IMR-90 (cell line): ENCODE data around the gene PRRC2B. TPM values are rescaled to one million over a fixed set of nuclear protein-coding genes. Genes with fewer than 3 reads are reported as not detected.

ENCODE experiments used
- ATAC-seq: fragments of 200-7000 bp; cut with Tn5 transposase; 2 replicates; pipeline ENCODE4 v1.9.1; 2020; ENCODE audit warnings: low read depth, mild to moderate bottlenecking, moderate library complexity
- BruUV-seq: library from RNA; stranded (reverse); fragments of 400-500 nt; replicated peaks from 2 replicates; lab custom pipeline; 2021; lab: Mats Ljungman, UMichigan
- CTCF ChIA-PET: fragments of 300-600 bp; formaldehyde crosslinking; extraction: SDS; loops from one replicate; lab custom pipeline; 2021; ENCODE audit warnings: antibody characterized with exemption; lab: Yijun Ruan, JAX
- POLR2A ChIA-PET: fragments of 300-600 bp; sonication (Branson Sonifier 250); formaldehyde crosslinking; loops from one replicate; lab custom pipeline; 2022; ENCODE audit warnings: antibody characterized with exemption; ENCODE audit not compliant: unreplicated experiment; lab: Charles Lee
- DNase-seq: peaks from one replicate; pipeline ENCODE4 v3.0.0; 2013
- H2AFZ ChIP-seq: replicated peaks from 2 replicates; pipeline ENCODE3; 2013; ENCODE audit warnings: low read length, mild to moderate bottlenecking; ENCODE audit not compliant: poor library complexity
- H2AK5ac ChIP-seq: 2 replicates; pipeline ENCODE4 v1.6.1; 2013; ENCODE audit warnings: low read depth, low read length, inconsistent platforms
- H2AK9ac ChIP-seq: replicated peaks from 2 replicates; pipeline ENCODE3; 2013; ENCODE audit warnings: mild to moderate bottlenecking, low read depth, low read length, moderate library complexity; ENCODE audit not compliant: poor library complexity
- H2BK120ac ChIP-seq: 2 replicates; pipeline ENCODE4 v1.6.1; 2013; ENCODE audit warnings: low read depth, low read length, inconsistent platforms
- H2BK15ac ChIP-seq: 3 replicates; pipeline ENCODE4 v1.6.1; 2013; ENCODE audit warnings: low read depth, low read length, inconsistent platforms
- H2BK20ac ChIP-seq: 2 replicates; pipeline ENCODE4 v1.6.1; 2013; ENCODE audit warnings: low read depth, mild to moderate bottlenecking, inconsistent platforms, low read length, moderate library complexity
- H2BK5ac ChIP-seq: 2 replicates; pipeline ENCODE4 v1.6.1; 2013; ENCODE audit warnings: mild to moderate bottlenecking, low read depth, low read length, inconsistent platforms; ENCODE audit not compliant: poor library complexity, severe bottlenecking
- H3K14ac ChIP-seq: replicated peaks from 2 replicates; pipeline ENCODE4 v1.6.1; 2013; ENCODE audit warnings: low read depth, low read length, inconsistent platforms
- H3K18ac ChIP-seq: 2 replicates; pipeline ENCODE4 v1.6.1; 2013; ENCODE audit warnings: low read depth, low read length, control low read depth
- H3K23ac ChIP-seq: 2 replicates; pipeline ENCODE4 v1.6.1; 2013; ENCODE audit warnings: low read depth, low read length, inconsistent platforms
- H3K27ac ChIP-seq: 2 replicates; pipeline ENCODE4 v1.5.1; 2013; ENCODE audit warnings: mild to moderate bottlenecking, control low read depth, low read length; ENCODE audit not compliant: insufficient read depth
- H3K27me3 ChIP-seq: 2 replicates; pipeline ENCODE4 v1.6.1; 2013; ENCODE audit warnings: low read length; ENCODE audit not compliant: control insufficient read depth, insufficient read depth
- H3K36me3 ChIP-seq: 2 replicates; pipeline ENCODE4 v1.6.1; 2013; ENCODE audit warnings: low read length, mixed read lengths; ENCODE audit not compliant: control insufficient read depth, insufficient read depth
- H3K4ac ChIP-seq: 2 replicates; pipeline ENCODE4 v1.6.1; 2013; ENCODE audit warnings: low read depth, low read length, inconsistent platforms
- H3K4me1 ChIP-seq: 2 replicates; pipeline ENCODE4 v1.6.1; 2013; ENCODE audit warnings: low read length, mixed read lengths; ENCODE audit not compliant: control insufficient read depth, insufficient read depth
- H3K4me2 ChIP-seq: 2 replicates; pipeline ENCODE4 v1.6.1; 2013; ENCODE audit warnings: low read depth, mild to moderate bottlenecking, control low read depth, low read length, moderate library complexity
- H3K4me3 ChIP-seq: 2 replicates; pipeline ENCODE4 v1.5.1; 2013; ENCODE audit warnings: low read depth, mild to moderate bottlenecking, control low read depth, low read length, moderate library complexity; ENCODE audit not compliant: insufficient read depth
- H3K56ac ChIP-seq: 2 replicates; pipeline ENCODE4 v1.6.1; 2013; ENCODE audit warnings: low read length, inconsistent platforms; ENCODE audit not compliant: insufficient read depth; ENCODE audit errors: extremely low read depth
- H3K79me1 ChIP-seq, 2 experiments: 2 replicates each; pipeline ENCODE4 v1.6.1; 2013; ENCODE audit warnings: low read length in 2 of 2, inconsistent platforms in 1 of 2, low read depth in 1 of 2
- H3K9ac ChIP-seq: 2 replicates; pipeline ENCODE4 v1.6.1; 2013; ENCODE audit warnings: low read depth, low read length, control low read depth
- H3K9me1 ChIP-seq: 2 replicates; pipeline ENCODE4 v1.6.1; 2013; ENCODE audit warnings: low read length, inconsistent platforms; ENCODE audit not compliant: insufficient read depth
- H3K9me3 ChIP-seq: 2 replicates; pipeline ENCODE4 v1.6.1; 2013; ENCODE audit warnings: low read length; ENCODE audit not compliant: control insufficient read depth, insufficient read depth
- H4K20me1 ChIP-seq: 2 replicates; pipeline ENCODE4 v1.6.1; 2013; ENCODE audit warnings: low read length, inconsistent platforms; ENCODE audit not compliant: insufficient read depth
- H4K5ac ChIP-seq: 2 replicates; pipeline ENCODE4 v1.6.1; 2013; ENCODE audit warnings: mild to moderate bottlenecking, low read depth, low read length, control low read depth
- H4K8ac ChIP-seq, 2 experiments: 2 replicates each; pipeline ENCODE4 v1.6.1; 2013; ENCODE audit warnings: low read depth in 2 of 2, low read length in 2 of 2, control low read depth in 1 of 2, inconsistent platforms in 1 of 2
- H4K91ac ChIP-seq: 2 replicates; pipeline ENCODE4 v1.6.1; 2013; ENCODE audit warnings: low read depth, low read length, inconsistent platforms; ENCODE audit not compliant: insufficient read depth
- BHLHE40 ChIP-seq: fragments of 150-350 bp; IDR thresholded peaks from 2 replicates; pipeline ENCODE4 v1.6.1; 2016; ENCODE audit warnings: mild to moderate bottlenecking, low read depth, low read length
- CEBPB ChIP-seq: IDR thresholded peaks from 2 replicates; pipeline ENCODE4 v1.6.1; 2012; ENCODE audit warnings: low read depth, low read length, improper control_type of control experiment
- RAD21 ChIP-seq: IDR thresholded peaks from 2 replicates; pipeline ENCODE4 v1.6.1; 2012; ENCODE audit warnings: low read length, improper control_type of control experiment
- RCOR1 ChIP-seq: IDR thresholded peaks from 2 replicates; pipeline ENCODE4 v1.6.1; 2012; ENCODE audit warnings: mild to moderate bottlenecking, low read length, improper control_type of control experiment; ENCODE audit not compliant: insufficient replicate concordance
- RFX5 ChIP-seq: IDR thresholded peaks from 2 replicates; pipeline ENCODE4 v1.8.0; 2012; ENCODE audit warnings: low read depth, mild to moderate bottlenecking, low read length, moderate library complexity
- WGBS, 2 experiments: methylation state at CpG; one replicate each; pipeline versions ENCODE4 v1.1.5 to v1.1.7; 2013; ENCODE audit warnings: missing lambda C conversion rate in 2 of 2; ENCODE audit not compliant: insufficient read length in 1 of 2; ENCODE audit errors: extremely low coverage in 2 of 2; 5-methylcytosine and 5-hydroxymethylcytosine counted together
- dilution Hi-C: fragments of 300-500 bp; cut with HindIII; formaldehyde crosslinking; loops from one replicate; pipeline ENCODE4 v1.14.3; 2018; ENCODE audit warnings: low sequenced_read_pairs; ENCODE audit not compliant: unreplicated experiment
- in situ Hi-C: fragments of 300-500 bp; cut with MboI; formaldehyde crosslinking; loops from 3 replicates; pipeline ENCODE4 v1.14.3; 2019; ENCODE audit warnings: low sequenced_read_pairs, inconsistent platforms, mixed read lengths
- intact Hi-C: fragments of 100-400 bp; cut with micrococcal nuclease; formaldehyde crosslinking; loops from 2 replicates; pipeline ENCODE4 v1.10.0; 2022
- polyA plus RNA-seq, 3 experiments: library from polyadenylated mRNA; depleted of rRNA; stranded (reverse); fragments of >200 nt; gene quantifications; 2 replicates each; pipeline ENCODE4 v1.2.3, GENCODE V29; 2012; ENCODE audit warnings: low replicate concordance in 1 of 3
- total RNA-seq: library from RNA; depleted of rRNA; stranded (reverse); fragments of >200 nt; gene quantifications from 2 replicates; pipeline ENCODE4 v1.2.3, GENCODE V29; 2012

Gene PRRC2B
- total and polyA plus RNA-seq, 2 of the 4 experiments (the other 2 are of a cell fraction): 19.4 to 39.1 TPM

DNA sequence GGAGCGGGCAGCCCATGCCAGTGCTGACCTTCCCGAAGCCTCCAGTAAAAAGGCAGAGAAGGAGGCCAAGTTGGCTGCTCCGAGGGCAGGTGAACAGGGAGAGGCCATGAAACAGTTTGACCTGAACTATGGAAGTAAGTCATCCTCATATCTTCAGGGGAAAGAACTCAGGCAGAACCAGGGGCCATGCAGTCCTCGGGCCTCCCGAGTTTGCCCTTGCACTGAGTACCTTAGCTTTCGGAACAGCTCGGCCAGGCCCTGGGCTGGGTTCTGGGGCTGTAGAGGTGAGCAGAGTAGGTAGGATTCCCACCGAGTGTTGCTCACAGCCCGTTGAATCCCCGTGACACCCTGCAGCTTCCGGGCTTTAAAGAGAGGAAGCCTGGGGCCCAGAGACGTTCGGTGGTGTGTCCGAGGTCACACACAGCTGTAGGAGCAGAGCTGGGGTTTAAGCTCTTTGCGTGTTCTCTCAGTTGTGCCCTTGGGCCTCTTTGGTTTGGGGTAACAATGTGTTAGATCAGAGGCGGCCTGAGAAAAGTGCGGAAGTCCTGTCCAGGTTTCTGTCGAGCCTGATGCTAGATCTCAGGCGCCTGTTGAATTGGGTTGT is 84.0 kb downstream of the PRRC2B start:
- Histone ChIP-seq H4K5ac (no peak overlapping the region), H3K9ac (no peak overlapping the region), H4K8ac (no peak overlapping the region), H2BK5ac (no peak overlapping the region), H3K9me3 (no peaks in the 10 kb centered on the region), H2AK5ac (no peak overlapping the region), H3K79me1 (peaks cover 38 to 50% of the 10 kb centered on the region in 2 experiments), H3K4me1 (no peaks in the 10 kb centered on the region), H2BK15ac (no peak overlapping the region), H3K36me3 (peaks cover 90% of the 10 kb centered on the region), H2AFZ (no peak overlapping the region), H2BK20ac (no peak overlapping the region), H3K27ac (no peak overlapping the region), H3K18ac (no peak overlapping the region), H3K27me3 (no peaks in the 10 kb centered on the region), H3K23ac (no peak overlapping the region), H2AK9ac (peak overlapping the region; percentile 35), H4K91ac (no peak overlapping the region), H3K4ac (no peak overlapping the region), H3K4me2 (no peak overlapping the region), H3K14ac (no peak overlapping the region), H3K4me3 (no peak overlapping the region), H3K56ac (no peak overlapping the region), H4K20me1 (peaks cover 58% of the 10 kb centered on the region), H3K9me1 (no peaks in the 10 kb centered on the region), H2BK120ac (no peak overlapping the region)
- TF ChIP-seq RFX5 (no peak), CEBPB (no peak), RAD21 (no peak), RCOR1 (no peak), BHLHE40 (no peak)
- POLR2A ChIA-PET: no interaction called here
- CTCF ChIA-PET: no interaction called here
- no peak for ATAC-seq
- in situ Hi-C loops (no loop called here), intact Hi-C loops (loop anchor here (1.0 to 10.0 kb wide), 3 partner anchors 81 to 333 kb away; no protein-coding TSS in a partner anchor), dilution Hi-C loops (no loop called here)
- no TSS peak for BruUV-seq
- WGBS, 2 experiments: 95% methylated on average over 14 of the region's 19 CpGs; no CpG with 5 or more reads in 1 of the 2 experiments
- DNase-seq: no peak
